IMR-90 (cell line): ENCODE results near the gene NUP210.

Experiments used
- BHLHE40 ChIP-seq: fragments of 150-350 bp; IDR thresholded peaks from 2 replicates; pipeline ENCODE4 v1.6.1; 2016; ENCODE audit warnings: mild to moderate bottlenecking, low read depth, low read length
- CHD1 ChIP-seq: IDR thresholded peaks from 2 replicates; pipeline ENCODE4 v1.6.1; 2012; ENCODE audit warnings: low read depth, low read length, improper control_type of control experiment
- CTCF ChIP-seq: conservative IDR thresholded peaks from 2 replicates; pipeline ENCODE4 v1.5.1; 2012; ENCODE audit warnings: mild to moderate bottlenecking, low read depth, low read length, improper control_type of control experiment
- FOS ChIP-seq: fragments of 150-350 bp; IDR thresholded peaks from 2 replicates; pipeline ENCODE4 v1.6.1; 2016; ENCODE audit warnings: low read depth, low read length
- MAZ ChIP-seq: IDR thresholded peaks from 2 replicates; pipeline ENCODE4 v1.6.1; 2012; ENCODE audit warnings: low read depth, mild to moderate bottlenecking, low read length, improper control_type of control experiment, moderate library complexity, borderline replicate concordance
- POLR2A ChIP-seq: IDR thresholded peaks from 2 replicates; pipeline ENCODE4 v1.6.1; 2012; ENCODE audit warnings: mild to moderate bottlenecking, low read depth, low read length
- RCOR1 ChIP-seq: IDR thresholded peaks from 2 replicates; pipeline ENCODE4 v1.6.1; 2012; ENCODE audit warnings: mild to moderate bottlenecking, low read length, improper control_type of control experiment; ENCODE audit not compliant: insufficient replicate concordance
- USF2 ChIP-seq: fragments of 150-350 bp; IDR thresholded peaks from 2 replicates; pipeline ENCODE4 v1.6.1; 2017; ENCODE audit warnings: mild to moderate bottlenecking, antibody characterized with exemption, low read length, low read depth

- TF ChIP-seq POLR2A (no peak), MAZ (no peak), FOS (no peak), CTCF (no peak), USF2 (no peak), CHD1 (no peak), BHLHE40 (no peak), RCOR1 (no peak)
These were observed 44.7 kb downstream of the NUP210 start for GRCh38 chr3:13375464-13375863.
